CD4-positive, alpha-beta T cell (primary cell): ENCODE data around the gene A2ML1. TPM values are rescaled to one million over a fixed set of nuclear protein-coding genes. Genes with fewer than 3 reads are reported as not detected.
"Not testable (repeated sequence)": the region's sequence is repeated elsewhere in the genome, so short reads cannot be mapped to it uniquely, and the experiment has no call there.

ENCODE experiments used
- ATAC-seq: fragments of 200-7000 bp; cut with Tn5 transposase; one replicate; pipeline ENCODE4 v1.10.0; 2022; ENCODE audit warnings: mild to moderate bottlenecking; ENCODE audit not compliant: poor library complexity
- CTCF ChIA-PET: fragments of 350-600 bp; sonication (Branson Sonifier 250); formaldehyde crosslinking; loops from one replicate; lab custom pipeline; 2021; ENCODE audit warnings: antibody characterized with exemption, inconsistent platforms; lab: Charles Lee
- POLR2A ChIA-PET: fragments of 350-600 bp; sonication (Branson Sonifier 250); formaldehyde crosslinking; loops from one replicate; lab custom pipeline; 2021; ENCODE audit warnings: antibody characterized with exemption, inconsistent platforms; lab: Charles Lee
- DNase-seq, 14 experiments: peaks; one replicate each; pipeline ENCODE4 v3.0.0-alpha.2; 2013 to 2020; ENCODE audit warnings: mixed read lengths in 2 of 14
- H3K27ac ChIP-seq, 2 donors: one replicate each; pipeline versions ENCODE4 v1.5.1 to v1.7.0; 2013; ENCODE audit warnings: low read length in 2 of 2, low read depth in 1 of 2, mild to moderate bottlenecking in 1 of 2
- H3K27me3 ChIP-seq, 2 experiments: 1 replicate in 1 of 2; 2 replicates in 1 of 2; pipeline versions ENCODE4 v1.6.1 to v1.7.0; 2013; ENCODE audit warnings: low read length in 2 of 2, control low read depth in 1 of 2, mild to moderate bottlenecking in 1 of 2, moderate library complexity in 1 of 2; ENCODE audit not compliant: insufficient read depth in 2 of 2, control insufficient read depth in 1 of 2
- H3K36me3 ChIP-seq: one replicate; pipeline ENCODE4 v1.6.1; 2013; ENCODE audit warnings: low read length, control low read depth; ENCODE audit not compliant: insufficient read depth
- H3K4me1 ChIP-seq: one replicate; pipeline ENCODE4 v1.6.1; 2013; ENCODE audit warnings: low read length, control low read depth; ENCODE audit not compliant: insufficient read depth
- H3K4me3 ChIP-seq: one replicate; pipeline ENCODE4 v1.5.1; 2013; ENCODE audit warnings: mild to moderate bottlenecking, low read length, moderate library complexity
- H3K9me3 ChIP-seq, 2 experiments: 1 replicate in 1 of 2; 2 replicates in 1 of 2; pipeline versions ENCODE4 v1.6.1 to v1.7.0; 2013; ENCODE audit warnings: low read length in 2 of 2, mild to moderate bottlenecking in 2 of 2, control low read depth in 1 of 2, moderate library complexity in 1 of 2; ENCODE audit not compliant: control insufficient read depth in 1 of 2, insufficient read depth in 1 of 2
- H3K27ac Mint-ChIP-seq: one replicate; pipeline ENCODE4 v1.8.0; 2020; ENCODE audit warnings: mixed read lengths
- H3K27me3 Mint-ChIP-seq: one replicate; pipeline ENCODE4 v1.8.0; 2021; ENCODE audit warnings: mixed read lengths
- H3K36me3 Mint-ChIP-seq: one replicate; pipeline ENCODE4 v1.8.0; 2021; ENCODE audit warnings: low read depth, mixed read lengths
- H3K4me1 Mint-ChIP-seq: one replicate; pipeline ENCODE4 v1.8.0; 2021; ENCODE audit warnings: low read depth, mixed read lengths
- H3K4me3 Mint-ChIP-seq: one replicate; pipeline ENCODE4 v1.8.0; 2020; ENCODE audit warnings: mild to moderate bottlenecking, mixed read lengths
- H3K9me3 Mint-ChIP-seq: one replicate; pipeline ENCODE4 v1.8.0; 2020; ENCODE audit warnings: mixed read lengths
- CTCF ChIP-seq: fragments of 200-600 bp; IDR thresholded peaks from one replicate; pipeline ENCODE4 v1.8.0; 2022; ENCODE audit warnings: antibody characterized with exemption, mild to moderate bottlenecking
- intact Hi-C, 2 experiments: fragments of 100-400 bp; cut with DNase I in 1 of 2; cut with micrococcal nuclease in 1 of 2; formaldehyde crosslinking; loops; one replicate each; pipeline versions ENCODE4 v1.15.1 to v1.9.0; 2023 to 2025; cut with DNase I, micrococcal nuclease
- total RNA-seq, 174 experiments: library from RNA in 2 of 174; stranded (reverse) in 2 of 174; gene quantifications; one replicate each; pipeline ENCODE4 v1.2.3 and lab custom pipeline; 2021 to 2026

A2ML1 gene
- total RNA-seq, 2 experiments from 2014 or later = not detected

GRCh38 chr12:8817856-8818255 is 4.6 kb upstream of the A2ML1 start:
- H3K27me3 Mint-ChIP-seq = no peaks in the 10 kb centered on the region
- DNase-seq = no peak
- ChIA-PET CTCF (interaction anchor here (0.5 kb wide), 1 partner anchor 161 kb away, joined by 3 read pairs; no protein-coding TSS in a partner anchor), POLR2A (no interaction called here)
- TF ChIP-seq CTCF = no peak
- Histone ChIP-seq H3K9me3 (no peaks in the 10 kb centered on the region), H3K36me3 (no peaks in the 10 kb centered on the region), H3K27ac (no peak overlapping the region), H3K4me3 (no peak overlapping the region), H3K4me1 (no peaks in the 10 kb centered on the region), H3K27me3 (no peaks in the 10 kb centered on the region)
- no peak for ATAC-seq
- no peaks in the 10 kb centered on the region for H3K4me1 Mint-ChIP-seq
- intact Hi-C loops = no loop called here
- no peak overlapping the region for H3K27ac Mint-ChIP-seq
- H3K36me3 Mint-ChIP-seq = no peaks in the 10 kb centered on the region
- H3K9me3 Mint-ChIP-seq = no peaks in the 10 kb centered on the region
- H3K4me3 Mint-ChIP-seq = no peak overlapping the region

- intact Hi-C loops = no loop called here
- POLR2A ChIA-PET = no interaction called here
- Histone ChIP-seq H3K4me1 (no peaks in the 10 kb centered on the region), H3K27me3 (no peaks in the 10 kb centered on the region), H3K27ac (no peak overlapping the region), H3K4me3 (no peak overlapping the region), H3K36me3 (no peaks in the 10 kb centered on the region), H3K9me3 (no peaks in the 10 kb centered on the region)
- no peak overlapping the region for H3K27ac Mint-ChIP-seq
- no peak for ATAC-seq
- no peak for TF ChIP-seq CTCF
- no peaks in the 10 kb centered on the region for H3K27me3 Mint-ChIP-seq
- H3K9me3 Mint-ChIP-seq = no peaks in the 10 kb centered on the region
- no peaks in the 10 kb centered on the region for H3K36me3 Mint-ChIP-seq
- H3K4me1 Mint-ChIP-seq = no peaks in the 10 kb centered on the region
- CTCF ChIA-PET = interaction anchor here (0.5 to 0.7 kb wide), 2 partner anchors 161 to 245 kb away, joined by 3 read pairs; no protein-coding TSS in a partner anchor
- H3K4me3 Mint-ChIP-seq = no peak overlapping the region
- DNase-seq = no peak
Measured at GRCh38 chr12:8818526-8818925, 3.9 kb upstream of the A2ML1 start.

DNA sequence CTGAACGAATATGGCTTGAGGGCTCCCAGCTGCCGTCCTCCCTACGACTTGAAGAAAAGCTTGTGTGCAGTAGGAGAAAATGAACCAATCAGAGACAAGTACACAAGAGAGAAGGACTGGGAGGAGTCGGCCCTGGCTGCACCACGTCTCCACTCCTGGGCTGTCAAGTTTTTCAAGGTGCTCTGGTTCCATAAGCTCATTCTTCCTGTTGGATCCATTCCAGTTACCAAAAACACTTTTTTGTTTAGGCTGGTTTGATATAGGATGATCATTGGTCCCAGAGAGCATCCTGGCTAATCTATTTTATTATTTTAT is 2.8 kb upstream of the A2ML1 start:
- ATAC-seq (no peak), DNase-seq (no peak)
- Mint-ChIP-seq H3K4me3 (no peak overlapping the region), H3K27ac (no peak overlapping the region), H3K4me1 (no peaks in the 10 kb centered on the region), H3K36me3 (no peaks in the 10 kb centered on the region), H3K9me3 (no peaks in the 10 kb centered on the region), H3K27me3 (no peaks in the 10 kb centered on the region)
- Histone ChIP-seq H3K4me1 (no peaks in the 10 kb centered on the region), H3K9me3 (no peaks in the 10 kb centered on the region), H3K27me3 (no peaks in the 10 kb centered on the region), H3K4me3 (no peak overlapping the region), H3K27ac (no peak overlapping the region), H3K36me3 (no peaks in the 10 kb centered on the region)
- intact Hi-C loops = no loop called here
- CTCF ChIA-PET = no interaction called here
- TF ChIP-seq CTCF = no peak
- POLR2A ChIA-PET = no interaction called here

DNA sequence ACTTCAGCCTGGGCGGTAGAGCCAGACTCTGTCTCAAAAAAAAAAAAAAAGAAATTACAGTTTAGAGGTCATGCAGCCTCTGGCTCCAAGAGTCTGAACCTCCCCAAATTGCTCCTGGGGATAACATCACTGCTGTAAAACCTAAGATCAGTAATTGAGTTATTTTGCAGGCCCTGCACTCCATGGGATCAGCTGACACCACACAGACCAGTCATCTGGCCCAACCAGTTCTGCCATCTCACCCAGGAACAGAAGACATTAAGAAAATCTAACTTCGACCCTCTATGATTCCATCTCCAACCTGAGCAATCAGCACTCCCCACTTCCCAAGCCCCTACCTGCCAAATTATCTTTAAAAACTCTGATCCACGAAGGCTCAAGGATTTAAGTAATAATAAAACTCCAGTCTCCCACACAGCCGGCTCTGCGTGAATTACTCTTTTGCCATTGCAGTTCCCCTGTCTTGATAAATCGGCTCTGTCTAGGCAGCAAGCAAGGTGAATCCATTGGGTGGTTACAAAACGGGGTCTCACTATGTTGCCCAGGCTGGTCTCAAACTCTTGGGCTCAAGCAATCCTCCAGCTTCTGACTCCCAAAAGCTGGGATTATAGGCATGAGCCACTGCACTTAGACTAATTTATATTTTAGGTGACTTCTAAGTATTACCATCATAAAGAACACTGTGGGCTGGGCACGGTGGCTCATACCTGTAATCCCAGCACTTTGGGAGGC is 1.6 kb upstream of the A2ML1 start:
- ATAC-seq, DNase-seq, intact Hi-C loops, H3K4me3 ChIP-seq, H3K4me3 Mint-ChIP-seq, H3K9me3 ChIP-seq, H3K36me3 Mint-ChIP-seq, H3K36me3 ChIP-seq, CTCF ChIA-PET, H3K4me1 Mint-ChIP-seq, H3K27ac ChIP-seq, H3K27ac Mint-ChIP-seq, H3K9me3 Mint-ChIP-seq, H3K27me3 ChIP-seq, H3K27me3 Mint-ChIP-seq, POLR2A ChIA-PET, H3K4me1 ChIP-seq: not testable (repeated sequence)
